Islet precursor cell (in vitro differentiated cells): ENCODE results near the gene ACSF3.

Source experiments
- DNase-seq: peaks from one replicate; pipeline ENCODE4 v3.0.0-alpha.2; 2018

Gene ACSF3

GRCh38 chr16:89194340-89195311, 101.0 kb downstream of the ACSF3 start:
- DNase-seq, result peak; percentile 49

- DNase-seq, result peak; percentile 74
Measured at GRCh38 chr16:89195521-89196171, 102.0 kb downstream of the ACSF3 start.

- no peak for DNase-seq
Measured at GRCh38 chr16:89197033-89197632, 103.5 kb downstream of the ACSF3 start.

GRCh38 chr16:89197633-89198416, 104.2 kb downstream of the ACSF3 start:
- DNase-seq, result no peak

GRCh38 chr16:89198417-89199240, 105.0 kb downstream of the ACSF3 start:
- DNase-seq, result peak; percentile 57

GRCh38 chr16:89199241-89200123, 105.8 kb downstream of the ACSF3 start:
- no peak for DNase-seq

GRCh38 chr16:89200124-89200849, 106.6 kb downstream of the ACSF3 start, which contains the start of gene SLC22A31:
Gene SLC22A31 (minus strand): TSS chr16:89200537. CDS start chr16:89200501, 36 bp downstream.
- no peak for DNase-seq

GRCh38 chr16:89200850-89201411, 107.3 kb downstream of the ACSF3 start:
- DNase-seq, result no peak

- DNase-seq, result peak; percentile 94
Measured at GRCh38 chr16:89201439-89202377, 108.1 kb downstream of the ACSF3 start.

GRCh38 chr16:89202422-89203215, 109.0 kb downstream of the ACSF3 start:
- DNase-seq, result no peak
